OCI-LY7 (cell line): ENCODE measurements around the gene MVB12B. TPM values are rescaled to one million over a fixed set of nuclear protein-coding genes. Genes with fewer than 3 reads are reported as not detected.

ENCODE experiments used
- BruUV-seq: library from RNA; stranded (reverse); fragments of 400-500 nt; replicated peaks from 2 replicates; lab custom pipeline; 2021; lab: Mats Ljungman, UMichigan
- CTCF ChIA-PET: fragments of 300-600 bp; sonication (Branson Sonifier 250); formaldehyde crosslinking; loops from one replicate; lab custom pipeline; 2022; ENCODE audit warnings: antibody characterized with exemption; ENCODE audit not compliant: unreplicated experiment; lab: Charles Lee
- POLR2A ChIA-PET: fragments of 300-600 bp; sonication (Branson Sonifier 250); formaldehyde crosslinking; loops from one replicate; lab custom pipeline; 2022; ENCODE audit warnings: antibody characterized with exemption; lab: Charles Lee
- DNase-seq: peaks from one replicate; pipeline ENCODE4 v3.0.0-alpha.2; 2015; ENCODE audit warnings: low spot score
- H2AFZ ChIP-seq: fragments of 200-600 bp; sonication (generic), shearing (Covaris generic); 2 replicates; pipeline ENCODE4 v1.6.1; 2014; ENCODE audit warnings: mild to moderate bottlenecking, antibody characterized with exemption, low read length, moderate library complexity
- H3K27ac ChIP-seq: fragments of 200-600 bp; sonication (generic); 2 replicates; pipeline ENCODE4 v1.5.1; 2014; ENCODE audit warnings: mixed run types, low read depth, mild to moderate bottlenecking, moderate library complexity, low read length, inconsistent platforms; ENCODE audit not compliant: poor library complexity, severe bottlenecking
- H3K36me3 ChIP-seq: fragments of 200-600 bp; sonication (generic); 2 replicates; pipeline ENCODE4 v1.6.1; 2014; ENCODE audit warnings: mild to moderate bottlenecking, antibody characterized with exemption, low read length, moderate library complexity, mixed read lengths; ENCODE audit not compliant: insufficient read depth
- H3K4me1 ChIP-seq: fragments of 200-600 bp; sonication (generic); 2 replicates; pipeline ENCODE4 v1.5.1; 2014; ENCODE audit warnings: mild to moderate bottlenecking, low read length; ENCODE audit not compliant: insufficient read depth, poor library complexity, severe bottlenecking
- H3K4me2 ChIP-seq: fragments of 200-600 bp; sonication (generic); 2 replicates; pipeline ENCODE4 v1.6.1; 2014; ENCODE audit warnings: mild to moderate bottlenecking, low read length
- H3K4me3 ChIP-seq: fragments of 200-600 bp; sonication (generic); 2 replicates; pipeline ENCODE4 v1.5.1; 2014; ENCODE audit warnings: mild to moderate bottlenecking, low read depth, low read length; ENCODE audit not compliant: poor library complexity, severe bottlenecking
- H3K79me2 ChIP-seq: fragments of 200-600 bp; sonication (generic); 2 replicates; pipeline ENCODE4 v1.6.1; 2016; ENCODE audit warnings: low read depth, mild to moderate bottlenecking, low read length, moderate library complexity, mixed read lengths; ENCODE audit not compliant: insufficient read depth
- H3K9me2 ChIP-seq: fragments of 200-600 bp; sonication (generic); 2 replicates; pipeline ENCODE4 v1.6.1; 2016; ENCODE audit warnings: mild to moderate bottlenecking, low read length, mixed read lengths; ENCODE audit not compliant: insufficient read depth
- H3K9me3 ChIP-seq: fragments of 200-600 bp; sonication (generic); 2 replicates; pipeline ENCODE4 v1.6.1; 2014; ENCODE audit warnings: mild to moderate bottlenecking, mixed run types, low read length, mixed read lengths
- H4K20me1 ChIP-seq: fragments of 200-600 bp; sonication (generic); 2 replicates; pipeline ENCODE4 v1.6.1; 2014; ENCODE audit warnings: mild to moderate bottlenecking, antibody characterized with exemption, low read length, moderate library complexity, mixed read lengths; ENCODE audit not compliant: insufficient read depth
- EZH2phosphoT487 ChIP-seq: fragments of 200-600 bp; sonication (generic); IDR thresholded peaks from 2 replicates; pipeline ENCODE4 v1.6.1; 2018; ENCODE audit warnings: low read depth, borderline replicate concordance, mild to moderate bottlenecking, mixed run types, antibody characterized with exemption, low read length, moderate library complexity, mixed read lengths
- intact Hi-C: fragments of 100-400 bp; cut with micrococcal nuclease; formaldehyde crosslinking; loops from one replicate; pipeline ENCODE4 v1.10.0; 2022; ENCODE audit not compliant: unreplicated experiment
- total RNA-seq, 2 experiments: library from RNA; depleted of rRNA in 1 of 2; stranded (reverse); fragments of >200 nt in 1 of 2; shearing (Covaris generic) in 1 of 2; gene quantifications; 2 replicates each; pipeline ENCODE4 v1.2.3, GENCODE V29; 2014 to 2022
- TF ChIP-seq, protein P1 (sequence below): fragments of 200-600 bp; sonication (generic); conservative IDR thresholded peaks from 2 replicates; pipeline ENCODE4 v1.5.1; 2014; ENCODE audit warnings: mild to moderate bottlenecking, antibody characterized with exemption, low read length, moderate library complexity, mixed read lengths

Gene MVB12B
- total RNA-seq, 2 experiments from 2014 or later, result 1.3 TPM; not detected in 1

DNA sequence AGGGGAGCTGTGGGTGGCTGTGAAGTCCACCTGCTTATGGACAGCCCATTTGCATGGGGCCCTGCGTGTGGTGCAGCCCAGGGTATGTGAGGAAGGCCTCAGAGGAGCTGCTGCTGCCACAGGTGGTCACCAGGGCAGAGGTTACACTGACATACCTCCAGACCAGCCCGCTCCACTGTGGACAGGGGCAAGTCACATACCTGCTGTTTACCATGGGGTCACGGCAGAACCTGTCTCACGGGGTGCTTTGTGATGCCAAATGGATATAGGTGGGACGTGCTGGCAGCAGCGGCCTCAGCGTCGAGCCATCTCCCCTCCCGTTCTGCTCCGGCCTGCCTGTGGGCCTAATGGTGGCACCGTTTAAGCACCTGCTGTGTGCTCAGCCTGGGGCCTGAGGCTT is 159.6 kb downstream of the MVB12B start:
- TF ChIP-seq EZH2phosphoT487, result no peak
- TF ChIP-seq, protein P1, sequence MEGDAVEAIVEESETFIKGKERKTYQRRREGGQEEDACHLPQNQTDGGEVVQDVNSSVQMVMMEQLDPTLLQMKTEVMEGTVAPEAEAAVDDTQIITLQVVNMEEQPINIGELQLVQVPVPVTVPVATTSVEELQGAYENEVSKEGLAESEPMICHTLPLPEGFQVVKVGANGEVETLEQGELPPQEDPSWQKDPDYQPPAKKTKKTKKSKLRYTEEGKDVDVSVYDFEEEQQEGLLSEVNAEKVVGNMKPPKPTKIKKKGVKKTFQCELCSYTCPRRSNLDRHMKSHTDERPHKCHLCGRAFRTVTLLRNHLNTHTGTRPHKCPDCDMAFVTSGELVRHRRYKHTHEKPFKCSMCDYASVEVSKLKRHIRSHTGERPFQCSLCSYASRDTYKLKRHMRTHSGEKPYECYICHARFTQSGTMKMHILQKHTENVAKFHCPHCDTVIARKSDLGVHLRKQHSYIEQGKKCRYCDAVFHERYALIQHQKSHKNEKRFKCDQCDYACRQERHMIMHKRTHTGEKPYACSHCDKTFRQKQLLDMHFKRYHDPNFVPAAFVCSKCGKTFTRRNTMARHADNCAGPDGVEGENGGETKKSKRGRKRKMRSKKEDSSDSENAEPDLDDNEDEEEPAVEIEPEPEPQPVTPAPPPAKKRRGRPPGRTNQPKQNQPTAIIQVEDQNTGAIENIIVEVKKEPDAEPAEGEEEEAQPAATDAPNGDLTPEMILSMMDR, result no peak
- Histone ChIP-seq H3K36me3 (no peaks in the 10 kb centered on the region), H3K27ac (no peak overlapping the region), H3K4me3 (no peak overlapping the region), H4K20me1 (no peaks in the 10 kb centered on the region), H3K9me3 (no peaks in the 10 kb centered on the region), H3K4me2 (no peak overlapping the region), H3K79me2 (no peaks in the 10 kb centered on the region), H3K4me1 (no peaks in the 10 kb centered on the region), H3K9me2 (no peaks in the 10 kb centered on the region), H2AFZ (no peak overlapping the region)
- no peak for DNase-seq
- CTCF ChIA-PET, result no interaction called here
- intact Hi-C loops, result no loop called here
- POLR2A ChIA-PET, result no interaction called here
- no TSS peak for BruUV-seq

DNA sequence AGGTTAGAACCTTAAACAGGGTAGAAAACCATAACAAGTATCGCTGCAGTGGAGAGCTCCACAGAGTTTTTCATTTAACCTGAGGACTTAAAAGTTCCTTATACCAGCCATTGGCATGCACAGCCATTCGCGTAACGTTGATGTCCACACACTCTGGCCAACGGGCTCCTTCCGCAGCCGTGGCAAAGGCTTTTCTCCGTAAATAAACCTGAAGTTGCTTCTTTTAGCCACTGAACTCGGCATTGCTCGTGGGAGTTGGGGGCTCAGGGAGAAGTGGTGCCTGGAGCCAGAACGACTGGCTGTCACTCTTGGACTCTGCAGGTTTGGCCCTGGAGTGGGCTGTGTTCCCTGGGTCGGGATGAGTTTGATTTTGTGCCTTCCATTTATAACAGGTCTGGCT is 161.2 kb downstream of the MVB12B start:
- Histone ChIP-seq H3K4me2 (no peak overlapping the region), H3K9me2 (no peaks in the 10 kb centered on the region), H3K36me3 (no peaks in the 10 kb centered on the region), H3K27ac (no peak overlapping the region), H3K4me1 (no peaks in the 10 kb centered on the region), H2AFZ (no peak overlapping the region), H3K9me3 (no peaks in the 10 kb centered on the region), H3K4me3 (no peak overlapping the region), H4K20me1 (no peaks in the 10 kb centered on the region), H3K79me2 (no peaks in the 10 kb centered on the region)
- DNase-seq, result no peak
- BruUV-seq, result no TSS peak
- intact Hi-C loops, result no loop called here
- POLR2A ChIA-PET, result interaction anchor here (0.7 kb wide), 1 partner anchor 1346 kb away, joined by 4 read pairs; no protein-coding TSS in a partner anchor
- CTCF ChIA-PET, result no interaction called here
- no peak for TF ChIP-seq EZH2phosphoT487
- TF ChIP-seq, protein P1, result no peak

DNA sequence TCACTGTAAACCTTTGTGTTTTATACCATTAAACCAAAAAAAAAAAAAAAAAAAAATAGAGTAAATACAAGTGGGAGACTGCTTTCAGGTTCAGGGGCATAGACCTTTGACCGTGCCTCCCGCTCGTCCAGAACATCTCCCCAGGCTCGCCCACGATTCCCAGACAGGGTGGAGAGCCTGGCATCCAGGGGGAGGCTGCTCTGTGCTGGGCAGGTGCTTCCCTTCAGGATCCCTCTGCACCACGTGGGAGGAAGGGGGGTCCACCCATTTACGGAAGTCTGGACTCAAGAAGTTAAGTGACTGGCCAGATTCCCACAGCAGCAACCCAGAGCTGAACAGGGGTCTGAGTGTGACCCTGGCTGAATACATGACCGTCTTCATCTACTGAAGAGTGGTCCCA is 161.7 kb downstream of the MVB12B start:
- no peak overlapping the region for H3K4me2 ChIP-seq
- H3K36me3 ChIP-seq, result no peaks in the 10 kb centered on the region
- BruUV-seq, result no TSS peak
- no peaks in the 10 kb centered on the region for H3K79me2 ChIP-seq
- ChIA-PET POLR2A (no interaction called here), CTCF (no interaction called here)
- intact Hi-C loops, result no loop called here
- no peaks in the 10 kb centered on the region for H3K9me3 ChIP-seq
- no peak overlapping the region for H3K27ac ChIP-seq
- no peaks in the 10 kb centered on the region for H4K20me1 ChIP-seq
- DNase-seq, result no peak
- no peak overlapping the region for H2AFZ ChIP-seq
- no peaks in the 10 kb centered on the region for H3K9me2 ChIP-seq
- no peak overlapping the region for H3K4me3 ChIP-seq
- TF ChIP-seq EZH2phosphoT487, result no peak
- TF ChIP-seq, protein P1, result no peak
- no peaks in the 10 kb centered on the region for H3K4me1 ChIP-seq
